HEK293 (cell line): ENCODE data around the gene WDR1.

ENCODE experiments used
- CTCF ChIP-seq: fragments of 450-650 bp; formaldehyde crosslinking; IDR thresholded peaks from 2 replicates; pipeline ENCODE4 v1.5.1; 2016; ENCODE audit warnings: missing biosample characterization, missing genetic modification characterization
- GLI2 ChIP-seq: fragments of 450-650 bp; formaldehyde crosslinking; IDR thresholded peaks from 2 replicates; pipeline ENCODE4; 2017; ENCODE audit warnings: missing biosample characterization, missing genetic modification characterization, low read depth, borderline replicate concordance
- ZNF121 ChIP-seq: fragments of 450-650 bp; formaldehyde crosslinking; IDR thresholded peaks from 2 replicates; pipeline ENCODE4 v1.5.1; 2016; ENCODE audit warnings: missing biosample characterization, missing genetic modification characterization
- ZSCAN18 ChIP-seq: fragments of 450-650 bp; formaldehyde crosslinking; IDR thresholded peaks from 2 replicates; pipeline ENCODE4 v1.5.1; 2016; ENCODE audit warnings: missing biosample characterization, missing genetic modification characterization

GRCh38 chr4:10143171-10143570 lies 26.6 kb upstream of the WDR1 start:
- TF ChIP-seq CTCF (tag by site-specific recombination) (no peak), ZSCAN18 (no peak), GLI2 (tag by site-specific recombination) (no peak), ZNF121 (tag by site-specific recombination) (no peak)
